GM21737 (cell line): ENCODE results near the gene ZBP1.

Experiments used
- ATAC-seq: cut with Tn5 transposase; IDR thresholded peaks from one replicate; pipeline ENCODE4 v1.9.1; 2021; ENCODE audit warnings: mild to moderate bottlenecking, moderate library complexity; ENCODE audit not compliant: unreplicated experiment

Gene ZBP1

DNA sequence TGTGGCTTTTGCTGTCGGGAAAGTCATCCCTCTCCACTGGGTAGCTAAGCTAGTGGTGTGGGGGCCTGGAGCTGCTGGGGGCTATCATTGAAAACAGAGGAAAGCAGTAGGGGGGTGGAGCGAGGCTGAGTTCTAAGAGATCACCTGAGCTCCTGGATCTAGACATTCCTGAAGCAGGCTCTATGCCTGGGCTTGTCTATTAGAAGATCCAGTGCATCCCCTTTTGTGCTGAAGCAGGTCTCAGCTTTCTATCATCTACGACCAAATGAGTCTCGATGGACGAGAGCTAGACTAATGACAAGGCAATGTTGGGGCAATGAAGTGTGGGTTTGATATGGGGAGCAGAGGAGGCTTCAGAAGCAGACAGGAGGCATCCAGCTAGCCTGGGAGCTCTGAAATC, 18.5 kb downstream of the ZBP1 start:
- no peak for ATAC-seq

DNA sequence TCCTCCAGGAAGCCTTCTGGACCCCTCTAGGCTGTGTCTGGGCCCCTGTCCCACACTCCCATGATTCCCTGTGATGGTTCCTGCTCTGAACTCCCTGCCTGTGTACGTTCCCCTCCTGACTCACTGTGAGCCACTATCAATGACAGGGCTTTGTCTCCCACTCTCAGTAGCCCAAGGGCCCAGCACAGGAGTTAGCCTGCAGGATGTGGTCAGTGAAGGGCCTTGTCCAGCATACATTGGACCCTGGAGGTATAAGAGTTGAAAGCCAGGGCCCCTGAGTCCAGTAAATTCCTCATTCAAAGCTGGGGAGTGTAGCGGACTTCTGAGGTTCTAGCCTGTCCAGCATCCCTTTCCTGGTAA, 19.0 kb downstream of the ZBP1 start:
- no peak for ATAC-seq

DNA sequence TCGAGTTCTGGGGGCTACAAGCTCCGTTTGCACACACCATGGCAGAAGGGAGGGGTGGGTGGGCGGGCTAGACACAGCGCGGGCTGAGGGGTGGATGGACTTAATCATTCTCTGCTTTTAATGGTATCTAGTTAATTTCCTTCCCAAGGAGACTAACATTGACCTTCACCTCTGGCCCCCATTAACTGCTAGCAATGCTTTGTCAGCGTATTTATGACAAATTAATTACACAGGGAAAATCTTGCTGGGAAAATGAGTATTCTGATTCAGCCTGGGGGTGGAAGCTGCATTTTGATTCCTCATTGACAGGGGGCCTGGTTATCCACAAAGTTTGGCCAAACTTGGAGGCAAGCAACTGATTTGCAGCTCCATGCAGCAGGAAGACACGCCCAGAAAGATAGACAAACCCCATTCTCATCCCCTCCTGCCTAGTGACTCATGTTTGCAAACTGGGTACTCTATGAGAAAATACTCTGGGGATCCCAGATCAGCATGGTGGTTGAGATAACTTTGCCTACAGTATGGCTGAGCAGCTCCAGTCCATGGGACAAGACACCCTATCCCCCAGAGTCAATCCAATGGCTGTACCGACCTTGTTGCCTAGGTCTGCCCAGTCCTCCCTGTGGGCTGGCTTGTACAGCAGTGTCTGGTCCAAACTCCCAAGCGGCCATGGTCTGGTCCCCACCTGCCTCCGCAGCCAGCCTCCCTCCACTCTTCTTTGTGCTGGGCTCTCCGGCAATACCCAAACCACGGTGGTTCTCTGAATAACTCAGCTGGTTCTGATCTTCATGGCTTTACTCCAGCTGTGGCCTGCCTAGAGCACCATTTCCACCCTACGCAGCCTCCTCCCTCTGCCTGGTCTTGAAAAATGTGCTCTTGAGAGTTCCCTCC, 19.7 kb downstream of the ZBP1 start:
- ATAC-seq: no peak

DNA sequence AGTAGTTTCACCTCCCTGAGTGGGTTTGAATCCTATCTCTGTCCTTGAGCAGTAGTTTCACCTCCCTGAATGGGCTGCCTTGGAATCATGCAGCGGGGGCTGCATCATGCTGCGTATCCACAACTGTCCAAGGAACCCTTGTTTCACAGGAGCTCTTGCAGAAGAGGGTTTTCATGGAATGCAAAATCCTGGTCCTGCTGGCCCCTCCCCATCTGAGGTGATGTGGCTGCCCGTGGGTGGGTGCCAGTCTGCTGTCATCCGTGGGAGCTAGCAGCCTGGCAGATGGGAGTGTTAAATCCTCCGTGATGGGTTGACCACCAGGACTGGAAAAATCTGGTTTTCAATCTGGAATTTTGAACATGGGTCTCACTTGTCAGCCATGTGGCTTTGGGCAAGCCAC, 21.7 kb downstream of the ZBP1 start:
- no peak for ATAC-seq

DNA sequence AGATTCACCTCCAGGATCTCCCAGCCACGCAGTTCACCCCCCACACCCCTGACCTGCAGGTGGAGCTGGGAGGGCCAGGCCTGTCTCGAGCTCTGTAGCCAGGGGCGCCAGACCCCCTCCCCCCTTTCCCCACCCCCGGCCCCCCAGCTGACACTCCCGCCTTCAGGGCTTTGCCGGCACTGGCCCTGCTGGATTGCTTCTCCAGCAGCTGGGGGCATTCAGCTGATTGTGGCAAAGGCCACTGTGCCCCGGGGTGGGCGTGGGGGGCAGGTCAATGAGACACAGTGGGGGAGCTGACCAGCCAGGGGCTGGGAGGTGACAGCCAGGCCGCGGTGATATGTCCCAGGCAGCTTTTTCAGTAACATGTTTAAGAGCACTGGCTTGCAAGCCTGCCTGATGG, 22.2 kb downstream of the ZBP1 start:
- no peak for ATAC-seq

DNA sequence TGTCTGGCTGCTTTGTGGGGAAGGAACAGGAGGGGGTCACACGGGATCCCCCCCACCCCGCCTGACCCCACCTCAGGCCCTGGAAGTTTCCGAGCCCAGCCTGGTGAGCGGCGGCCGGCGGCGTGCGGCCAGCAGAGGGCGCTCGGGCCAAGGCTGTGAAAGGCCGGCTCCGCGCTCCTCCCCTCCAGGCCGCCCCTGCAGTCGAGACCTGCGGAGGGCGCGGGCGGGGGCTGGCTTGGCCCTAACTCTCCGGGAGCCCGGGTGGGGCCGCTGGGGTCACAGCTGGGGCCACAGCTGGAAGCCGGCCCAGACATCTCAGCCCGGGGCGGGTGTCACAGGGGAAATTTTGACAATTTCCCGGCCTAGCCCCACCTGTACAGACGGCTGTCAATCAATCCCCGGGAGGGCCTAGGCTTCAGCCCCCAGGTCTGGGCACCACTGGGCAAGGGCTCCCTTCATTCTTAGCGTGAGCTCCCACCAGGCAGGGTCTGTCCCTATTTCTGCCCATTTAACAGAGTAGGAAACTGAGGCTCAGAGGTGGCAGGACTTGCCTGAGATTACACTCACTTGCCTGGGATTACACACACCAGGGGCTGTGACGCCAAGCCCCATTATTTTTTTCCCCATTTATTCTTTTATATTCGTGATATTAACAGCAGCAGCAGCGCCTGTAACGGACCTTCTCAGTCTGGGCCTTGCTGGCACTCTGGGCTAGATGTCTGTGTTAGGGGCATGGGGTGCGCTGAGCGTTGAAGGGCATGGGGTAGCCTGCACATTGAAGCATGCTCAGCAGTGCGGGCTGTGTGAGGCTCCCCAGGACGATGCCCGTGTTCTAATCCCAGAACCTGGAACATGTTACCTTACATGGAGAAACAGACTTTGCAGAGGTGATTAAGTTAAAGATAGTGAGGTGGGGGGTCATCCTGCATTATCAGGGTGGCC, 23.0 kb downstream of the ZBP1 start:
- peak; percentile 64 for ATAC-seq

DNA sequence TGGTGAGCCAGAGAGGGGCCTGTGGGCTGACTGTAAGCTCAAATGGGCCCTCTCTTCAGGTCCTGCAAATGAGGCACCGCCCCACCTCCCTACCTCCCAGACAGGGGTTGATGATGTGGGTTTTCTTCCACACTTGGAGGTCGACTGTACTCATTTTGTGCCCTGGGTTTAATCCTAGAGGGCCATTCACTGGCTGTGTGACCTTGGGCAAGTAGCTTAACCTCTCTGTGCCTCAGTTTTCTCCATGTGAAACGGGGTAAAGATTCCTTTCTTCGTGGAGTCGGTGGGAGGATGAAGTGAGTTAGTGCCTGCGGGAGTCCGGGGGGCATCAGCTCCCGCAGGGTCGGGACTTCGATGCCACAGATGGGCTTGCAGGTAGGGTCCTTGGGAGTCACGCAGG, 23.9 kb downstream of the ZBP1 start:
- ATAC-seq: no peak

DNA sequence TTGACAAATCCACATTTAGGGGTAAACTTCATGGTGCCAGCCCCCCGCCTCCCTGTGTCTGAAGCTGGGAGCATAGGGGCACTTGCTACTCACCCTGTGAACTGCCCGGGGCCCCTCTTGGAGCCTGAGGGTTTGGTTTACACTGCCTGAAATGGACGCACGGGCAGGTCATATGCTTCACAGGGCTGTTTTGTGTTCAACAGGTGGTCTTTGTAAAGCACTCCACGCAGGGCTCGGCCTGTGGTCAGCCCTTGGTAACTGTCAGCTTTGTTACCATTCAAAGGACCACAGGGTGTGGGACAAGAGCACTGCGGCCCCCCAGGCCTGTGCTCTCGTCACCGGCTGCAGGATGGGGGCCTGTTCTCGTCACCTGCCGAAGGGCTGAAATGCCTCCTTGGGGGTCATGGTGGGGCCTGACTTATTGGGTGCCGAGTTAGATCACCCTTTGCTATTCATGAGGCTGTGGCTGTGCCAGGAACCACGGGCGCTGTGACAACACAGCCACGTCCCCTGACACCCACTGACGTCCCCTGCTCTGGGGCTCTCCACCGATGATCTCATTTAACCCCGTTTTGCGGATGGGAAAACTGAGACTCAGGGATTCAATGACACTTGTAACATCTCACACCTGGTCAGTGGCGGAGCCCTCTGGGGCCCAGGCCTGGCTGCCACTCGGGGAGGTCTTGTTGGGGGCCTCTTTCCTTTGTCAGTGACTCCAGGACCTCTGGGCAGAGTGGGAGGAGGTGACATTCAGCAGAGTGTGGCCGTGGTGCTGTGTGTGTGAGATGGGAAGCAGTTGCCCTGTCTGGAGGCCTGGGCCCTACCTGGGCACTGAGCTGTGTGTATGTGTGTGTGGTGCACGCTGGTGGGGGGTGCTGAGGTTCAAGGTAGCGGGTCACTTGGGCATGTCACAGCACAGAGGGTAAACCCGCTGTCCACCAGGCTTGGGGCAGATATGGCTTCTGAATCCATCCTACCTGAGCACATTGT, 24.9 kb downstream of the ZBP1 start:
- ATAC-seq: no peak

DNA sequence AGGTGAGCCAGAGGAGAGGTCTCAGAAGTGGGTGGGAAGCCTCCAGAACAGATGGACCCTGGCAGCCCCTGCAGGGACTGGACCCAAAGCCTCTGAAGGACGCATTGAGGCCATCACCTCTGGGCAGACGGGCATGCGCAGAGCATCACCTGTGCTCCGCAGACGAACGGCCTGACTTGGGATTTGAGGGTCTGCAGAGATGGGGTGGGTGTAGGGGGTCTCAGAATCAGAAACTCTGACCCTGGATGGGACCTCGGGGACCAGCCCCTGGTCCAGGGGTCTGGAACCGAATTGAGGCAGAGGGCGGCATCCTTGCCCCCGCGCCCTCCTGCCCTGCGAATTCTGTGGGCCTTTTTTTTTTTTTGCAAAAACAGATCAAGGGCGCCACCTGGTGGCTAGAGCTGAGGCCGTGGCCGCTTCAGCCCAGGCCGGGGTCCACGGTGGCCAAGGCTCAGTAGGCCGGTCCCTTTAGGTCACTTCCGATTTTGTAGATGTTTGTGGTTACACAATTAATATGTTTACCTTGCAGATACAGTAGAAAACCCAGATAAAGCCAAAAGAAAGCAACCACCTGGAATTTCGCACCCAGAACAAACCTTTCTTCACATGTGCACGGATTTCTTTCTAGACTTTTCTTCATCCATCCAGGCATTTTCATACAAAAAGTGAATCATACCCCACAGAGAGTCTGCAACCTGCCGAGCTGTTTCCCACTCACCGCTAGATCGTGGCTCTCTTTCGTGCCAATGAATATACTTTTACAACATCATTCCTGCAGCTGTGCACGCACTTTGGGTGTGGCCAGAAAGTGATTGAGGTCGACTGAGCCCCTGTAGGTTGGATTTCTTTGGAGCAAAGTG, 25.9 kb downstream of the ZBP1 start:
- ATAC-seq: no peak

DNA sequence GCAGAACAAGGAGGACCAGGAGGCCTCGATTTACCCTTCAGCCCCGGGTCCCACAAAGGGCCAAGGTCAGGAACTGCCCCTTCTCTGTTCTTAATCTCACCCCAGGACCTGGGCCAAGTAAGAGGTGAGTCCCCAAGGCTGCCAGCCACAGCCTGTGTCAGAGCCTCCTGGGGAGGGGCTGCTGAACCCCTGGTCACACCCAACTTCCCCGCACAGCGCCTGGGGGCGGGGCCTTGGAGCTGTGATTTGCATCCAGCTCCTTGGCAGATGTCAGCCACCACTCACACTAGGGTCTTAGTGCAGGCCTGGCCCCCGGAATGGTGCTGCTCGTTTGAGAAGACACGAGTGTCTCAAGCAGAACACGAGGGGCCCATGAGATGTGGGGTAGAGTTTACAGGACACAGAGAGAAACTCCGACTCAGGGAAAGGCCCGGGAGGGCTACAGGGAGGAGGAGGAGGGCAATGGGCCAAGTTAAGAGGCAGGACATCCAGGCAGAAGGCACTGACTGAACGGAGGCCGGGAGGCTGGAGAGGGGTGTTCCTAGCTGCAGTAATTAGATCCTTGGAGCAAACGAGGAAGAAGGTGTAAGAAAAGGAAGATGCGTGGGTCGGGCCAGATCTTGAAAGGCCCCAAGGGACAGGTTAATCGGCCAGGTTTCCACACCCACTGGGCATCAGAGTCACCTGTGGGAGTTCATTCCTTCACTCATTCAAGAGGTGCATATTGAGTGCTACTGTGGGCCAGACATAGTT, 26.9 kb downstream of the ZBP1 start:
- no peak for ATAC-seq

DNA sequence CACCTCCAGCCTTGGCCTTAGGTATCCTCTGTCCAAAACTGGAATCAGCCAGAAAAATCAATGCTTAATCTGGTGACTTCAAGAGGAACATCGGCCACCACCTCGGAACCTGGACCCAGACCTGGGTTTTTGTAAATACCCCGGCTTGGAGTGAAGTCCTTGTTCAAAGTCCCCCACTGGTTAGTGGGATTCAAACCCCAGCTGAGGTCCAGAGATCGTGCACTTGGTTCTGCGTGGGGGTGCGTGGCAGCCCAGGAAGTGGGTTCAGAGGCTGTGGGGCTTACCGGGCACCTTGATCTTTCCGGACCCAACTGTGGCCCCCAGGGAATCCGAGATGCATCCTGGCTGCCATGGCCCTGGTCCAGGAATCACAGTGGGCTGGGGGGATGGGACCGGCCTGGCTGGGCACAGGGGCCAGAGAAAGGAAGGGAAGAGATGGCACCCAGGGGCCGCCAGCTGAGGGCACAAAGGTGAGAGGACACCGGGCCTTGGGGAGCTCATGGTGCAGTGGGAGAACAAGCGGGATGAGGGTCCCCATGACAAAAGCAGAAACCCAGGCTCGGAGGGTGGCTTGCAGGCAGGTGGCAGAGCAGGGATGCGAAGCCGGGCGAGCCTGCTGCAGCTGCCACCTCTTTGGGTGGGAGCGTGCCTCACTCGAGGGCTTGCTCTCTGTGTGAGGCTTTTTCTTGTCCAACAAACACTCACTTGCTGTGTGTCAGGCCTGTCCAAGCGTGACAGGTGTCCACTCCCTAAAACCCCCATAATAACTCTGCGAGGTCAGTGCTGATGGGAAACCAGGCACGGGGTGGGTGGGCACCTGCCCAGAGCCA, 27.7 kb downstream of the ZBP1 start:
- ATAC-seq: no peak

DNA sequence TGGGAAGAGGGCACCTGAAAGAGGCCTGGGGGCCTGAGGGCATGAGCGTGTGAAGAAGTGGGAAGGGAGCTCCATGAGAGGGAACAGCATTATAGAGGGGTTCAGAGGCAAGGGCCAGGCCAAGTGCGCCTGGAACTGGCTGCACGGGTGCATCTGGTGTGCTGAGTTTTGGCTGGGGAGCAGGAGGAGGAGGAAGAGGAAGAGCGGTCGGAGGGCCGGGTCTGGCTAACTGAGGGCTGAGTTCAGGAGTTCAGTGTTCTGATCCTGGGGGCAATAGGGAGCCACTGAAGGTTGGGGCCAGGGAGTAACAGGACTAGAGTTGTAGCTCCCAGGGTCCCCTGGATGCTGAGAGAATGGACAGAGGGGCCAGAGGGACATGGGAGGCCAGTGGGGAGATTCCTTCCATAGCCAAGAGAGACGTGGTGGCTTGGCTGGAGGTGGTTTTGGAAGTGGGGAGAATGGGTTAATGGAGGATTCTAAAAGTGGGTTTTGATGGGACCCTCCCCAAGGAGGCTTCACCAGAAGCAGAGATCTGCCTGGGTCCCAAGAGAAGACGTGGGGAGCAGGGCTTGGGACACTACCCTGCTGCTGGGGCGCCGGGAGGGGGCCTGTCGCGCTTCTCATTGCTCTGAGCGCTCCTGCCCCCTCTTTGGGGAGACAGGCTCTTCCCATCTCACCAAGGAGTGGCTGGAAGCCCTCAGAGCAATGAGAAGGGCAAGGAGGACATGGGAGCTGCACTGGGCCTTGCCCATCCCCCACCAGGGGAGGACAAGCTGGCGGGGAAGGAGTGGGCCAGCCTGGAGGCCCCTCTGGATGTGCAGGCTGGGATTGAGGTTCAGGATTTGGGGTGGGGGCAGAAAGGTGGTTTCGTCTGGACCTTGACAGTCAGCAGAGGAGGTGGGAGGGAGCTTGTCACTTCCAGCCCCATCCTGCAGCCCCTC, 28.7 kb downstream of the ZBP1 start:
- no peak for ATAC-seq

DNA sequence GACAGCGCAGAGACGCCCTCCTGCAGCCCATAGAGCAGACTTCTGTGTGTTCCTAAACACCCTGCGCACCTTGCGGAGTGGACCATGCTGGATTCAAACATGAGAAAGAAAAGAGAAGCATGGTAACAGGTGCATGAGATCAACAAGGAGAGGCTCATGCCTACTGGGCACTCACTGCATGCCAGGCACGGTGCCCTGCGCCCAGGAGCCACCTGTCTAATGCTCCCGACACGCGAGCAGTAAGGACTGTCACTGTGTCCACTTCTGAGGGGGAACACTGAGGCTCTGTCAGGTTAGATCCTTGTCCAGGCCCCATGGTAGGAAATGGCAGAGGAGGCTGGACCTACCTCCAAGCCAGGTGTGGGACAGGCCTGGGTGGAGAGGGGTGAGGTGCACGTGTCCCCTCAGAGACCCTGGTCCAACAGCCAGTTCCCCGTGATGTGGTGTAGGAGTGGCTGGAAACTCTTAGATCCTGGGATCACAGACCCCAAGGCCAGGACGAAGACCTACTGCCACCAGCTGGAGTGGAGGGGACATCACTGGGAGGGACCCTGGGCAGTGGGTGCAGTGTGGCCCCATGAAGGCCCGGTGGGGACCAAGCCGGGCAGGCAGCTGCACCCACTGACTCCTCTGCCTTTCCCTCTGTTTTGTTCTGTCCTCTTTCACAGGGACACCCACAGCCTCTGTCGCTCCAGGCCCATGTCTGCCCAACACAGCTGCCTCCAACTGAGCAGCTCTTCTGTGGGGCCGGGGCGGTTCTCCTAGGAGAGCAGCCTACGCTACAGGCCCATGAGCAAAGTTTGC, 29.5 kb downstream of the ZBP1 start:
- no peak for ATAC-seq

DNA sequence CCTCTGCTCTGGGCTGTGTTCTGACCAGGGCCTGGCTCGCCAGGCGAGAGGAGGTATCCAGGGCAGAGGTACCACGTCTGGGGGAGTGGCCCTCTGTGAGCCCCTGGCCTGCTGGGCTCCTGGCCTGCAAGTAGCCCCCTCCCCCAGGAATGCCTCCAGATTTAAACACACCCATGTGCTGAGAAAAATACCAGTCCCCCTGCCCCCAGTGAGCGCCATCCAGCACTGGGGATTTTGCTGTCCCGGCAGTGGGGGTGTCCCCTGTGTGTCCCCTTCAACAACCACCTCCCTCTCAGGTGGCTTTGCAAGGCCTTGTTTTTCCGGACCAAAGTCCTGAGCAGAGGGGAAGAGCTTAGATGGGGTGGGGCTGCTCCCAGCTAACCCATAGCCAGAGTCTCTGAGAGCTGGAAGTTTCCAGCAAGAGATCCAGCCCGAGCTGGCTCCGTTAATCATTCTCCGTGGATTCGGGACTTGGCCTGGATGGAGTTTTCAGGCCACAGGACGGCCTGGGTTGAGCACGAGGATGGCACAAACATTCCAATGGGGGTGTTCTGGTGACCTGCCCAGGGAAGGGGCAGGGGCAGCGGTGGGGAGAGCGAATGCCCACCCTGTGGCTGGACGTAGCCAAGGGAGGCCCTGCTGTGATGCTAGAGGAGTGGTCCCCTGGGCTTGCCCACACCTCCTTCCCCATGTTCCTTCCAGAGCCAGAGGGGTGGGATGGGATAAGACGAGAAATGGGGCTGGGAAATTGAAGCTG, 30.3 kb downstream of the ZBP1 start:
- ATAC-seq: no peak

DNA sequence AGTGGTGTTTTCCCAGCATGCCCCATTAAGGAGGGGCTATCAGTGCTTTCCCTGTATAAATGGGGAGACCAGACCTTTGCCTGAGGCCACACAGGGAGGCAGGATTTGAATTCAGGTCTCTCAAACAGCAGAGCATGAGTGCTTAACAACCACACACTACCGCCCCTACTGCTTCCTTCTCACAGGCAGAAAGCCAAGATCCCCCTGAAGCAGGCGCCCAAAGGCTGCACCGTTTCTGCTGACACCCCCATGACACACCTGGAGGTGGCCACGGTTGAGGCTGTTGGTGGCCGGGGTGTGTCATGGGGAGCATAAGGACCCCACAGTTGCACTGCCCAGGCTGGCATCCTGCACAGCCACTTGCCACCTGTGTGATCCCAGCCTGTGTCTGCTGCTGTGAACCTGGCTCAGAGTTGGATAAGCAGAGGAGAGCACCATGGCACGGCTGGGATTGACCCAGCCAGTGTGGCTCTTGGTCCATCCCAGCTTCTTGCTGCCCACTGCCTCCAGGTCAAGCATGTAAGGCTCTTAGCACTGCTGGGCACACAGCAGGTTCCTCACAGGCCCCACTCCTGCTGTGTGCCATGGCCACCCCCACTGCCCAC, 31.0 kb downstream of the ZBP1 start:
- no peak for ATAC-seq
